Endothelial cell of umbilical vein (primary cell): ENCODE results near the gene POU6F1. TPM values are rescaled to one million over a fixed set of nuclear protein-coding genes. Genes with fewer than 3 reads are reported as not detected.
A peak's percentile ranks its signal among the peaks of the same experiment; 100 is the strongest.

Experiments
- BruUV-seq: library from RNA; stranded (reverse); fragments of 400-500 nt; replicated peaks from 2 replicates; lab custom pipeline; 2021; lab: Mats Ljungman, UMichigan
- CTCF ChIA-PET: fragments of 300-600, 350-600 bp; sonication (Branson Sonifier 250); formaldehyde crosslinking; loops from one replicate; lab custom pipeline; 2021; ENCODE audit warnings: antibody characterized with exemption, inconsistent platforms; lab: Charles Lee
- POLR2A ChIA-PET: fragments of 300-600, 350-600 bp; sonication (Branson Sonifier 250); formaldehyde crosslinking; loops from one replicate; lab custom pipeline; 2021; ENCODE audit warnings: antibody characterized with exemption, inconsistent platforms; lab: Charles Lee
- DNase-seq: peaks from one replicate; pipeline ENCODE4 v3.0.0-alpha.2; 2011; ENCODE audit warnings: low read depth, low spot score
- FAIRE-seq: peaks from 2 replicates; lab custom pipeline; 2011; peaks lifted over from hg19 to GRCh38; lab: Jason Lieb, UNC
- H2AFZ ChIP-seq: 2 replicates; pipeline ENCODE4 v1.6.0; 2012; ENCODE audit warnings: low read depth, low read length, control low read depth, inconsistent platforms
- H3K27ac ChIP-seq: 2 replicates; pipeline ENCODE4 v1.5.1; 2011; ENCODE audit warnings: low read depth, mild to moderate bottlenecking, control low read depth, low read length, moderate library complexity; ENCODE audit not compliant: insufficient read depth
- H3K27me3 ChIP-seq, 2 experiments: 2 replicates each; pipeline versions ENCODE4 v1.6.0 to v1.6.1; 2011; ENCODE audit warnings: low read length in 2 of 2, mixed read lengths in 1 of 2; ENCODE audit not compliant: control insufficient read depth in 2 of 2, insufficient read depth in 2 of 2
- H3K36me3 ChIP-seq, 2 experiments: 2 replicates in 1 of 2; 3 replicates in 1 of 2; pipeline ENCODE4 v1.5.1; 2011; ENCODE audit warnings: low read length in 2 of 2, mild to moderate bottlenecking in 1 of 2, moderate library complexity in 1 of 2; ENCODE audit not compliant: control insufficient read depth in 2 of 2, insufficient read depth in 2 of 2; ENCODE audit errors: extremely low read depth in 1 of 2
- H3K4me1 ChIP-seq: 3 replicates; pipeline ENCODE4 v1.5.1; 2011; ENCODE audit warnings: mild to moderate bottlenecking, low read length; ENCODE audit not compliant: control insufficient read depth, insufficient read depth; ENCODE audit errors: extremely low read depth
- H3K4me2 ChIP-seq: 2 replicates; pipeline ENCODE4 v1.6.1; 2011; ENCODE audit warnings: low read length, control low read depth, mixed read lengths; ENCODE audit not compliant: insufficient read depth
- H3K4me3 ChIP-seq, 3 experiments: fragments of 200-600 bp in 1 of 3; sonication (generic), shearing (Covaris generic) in 1 of 3; replicated peaks in 1 of 3; 2 replicates each; pipeline ENCODE4 v1.5.1; 2011 to 2016; ENCODE audit warnings: control low read depth in 3 of 3, low read length in 3 of 3, mild to moderate bottlenecking in 2 of 3, inconsistent platforms in 1 of 3, low read depth in 1 of 3, moderate library complexity in 1 of 3; ENCODE audit not compliant: insufficient read depth in 1 of 3
- H3K79me2 ChIP-seq: 2 replicates; pipeline ENCODE4 v1.6.0; 2012; ENCODE audit warnings: low read length, inconsistent platforms; ENCODE audit not compliant: control insufficient read depth, insufficient read depth
- H3K9ac ChIP-seq: replicated peaks from 2 replicates; pipeline ENCODE3; 2011; ENCODE audit warnings: low read length, control low read depth; ENCODE audit not compliant: insufficient read depth; ENCODE audit errors: extremely low read depth
- H3K9me1 ChIP-seq: replicated peaks from 3 replicates; pipeline ENCODE4 v1.6.0; 2011; ENCODE audit warnings: mild to moderate bottlenecking, low read length; ENCODE audit not compliant: control insufficient read depth, insufficient read depth; ENCODE audit errors: extremely low read depth
- H3K9me3 ChIP-seq: replicated peaks from 2 replicates; pipeline ENCODE4 v1.5.1; 2012; ENCODE audit warnings: low read length, inconsistent platforms; ENCODE audit not compliant: control insufficient read depth, insufficient read depth
- H4K20me1 ChIP-seq: replicated peaks from 2 replicates; pipeline ENCODE3; 2011; ENCODE audit warnings: mild to moderate bottlenecking, low read length; ENCODE audit not compliant: control insufficient read depth, insufficient read depth; ENCODE audit errors: extremely low read depth
- EZH2 ChIP-seq: IDR thresholded peaks from 2 replicates; pipeline ENCODE4 v1.6.1; 2012; ENCODE audit warnings: borderline replicate concordance, low read depth, mild to moderate bottlenecking, moderate library complexity, low read length, inconsistent platforms; ENCODE audit not compliant: severe bottlenecking
- FOS ChIP-seq: IDR thresholded peaks from 2 replicates; pipeline ENCODE4 v1.6.1; 2011; ENCODE audit warnings: mild to moderate bottlenecking, low read length, moderate library complexity, borderline replicate concordance; ENCODE audit not compliant: insufficient read depth
- GATA2 ChIP-seq: IDR thresholded peaks from 2 replicates; pipeline ENCODE4 v1.7.0; 2011; ENCODE audit warnings: low read depth, mild to moderate bottlenecking, moderate library complexity, mixed read lengths, low read length; ENCODE audit not compliant: insufficient read length, insufficient read depth
- JUN ChIP-seq: IDR thresholded peaks from 2 replicates; pipeline ENCODE4 v1.6.1; 2011; ENCODE audit warnings: borderline replicate concordance, low read depth; ENCODE audit not compliant: insufficient read length, insufficient read depth
- MAX ChIP-seq: IDR thresholded peaks from 2 replicates; pipeline ENCODE4 v1.6.1; 2011; ENCODE audit not compliant: insufficient read depth, insufficient read length
- MYC ChIP-seq: IDR thresholded peaks from one replicate; pipeline ENCODE4 v1.6.1; 2011; ENCODE audit warnings: mild to moderate bottlenecking, low read depth, low read length
- POLR2A ChIP-seq: IDR thresholded peaks from 2 replicates; pipeline ENCODE4 v1.6.1; 2012; ENCODE audit warnings: low read depth, mild to moderate bottlenecking, control low read depth, low read length
- POLR2AphosphoS5 ChIP-seq: IDR thresholded peaks from 2 replicates; pipeline ENCODE4 v1.6.1; 2012; ENCODE audit warnings: low read depth, mild to moderate bottlenecking, control low read depth, low read length, moderate library complexity; ENCODE audit not compliant: insufficient read depth
- dilution Hi-C: fragments of 300-500 bp; cut with MboI; formaldehyde crosslinking; loops from one replicate; pipeline ENCODE4 v1.15.0; 2019; ENCODE audit warnings: low sequenced_read_pairs; ENCODE audit not compliant: extremely low pct_ligation_motif_present
- intact Hi-C: fragments of 100-400 bp; cut with micrococcal nuclease; formaldehyde crosslinking; loops from one replicate; pipeline ENCODE4 v1.10.0; 2022
- polyA plus RNA-seq, 4 experiments: library from polyadenylated mRNA; depleted of rRNA in 3 of 4; stranded (reverse) in 3 of 4; unstranded in 1 of 4; fragments of >200 nt; gene quantifications; 2 replicates each; pipeline versions ENCODE4 v1.2.1 to v1.2.3, GENCODE V29; 2011 to 2012; ENCODE audit warnings: missing spikeins in 1 of 4
- total RNA-seq: library from RNA; stranded (reverse); gene quantifications from 2 replicates; pipeline ENCODE4 v1.2.3, GENCODE V29; 2021
- TF ChIP-seq, protein P1 (sequence below), 2 donors: IDR thresholded peaks; 1 replicate in 1 of 2; 2 replicates in 1 of 2; pipeline ENCODE4 v1.5.1; 2011; ENCODE audit warnings: low read length in 2 of 2, mild to moderate bottlenecking in 2 of 2, moderate library complexity in 2 of 2, control low read depth in 1 of 2, inconsistent platforms in 1 of 2, low read depth in 1 of 2; ENCODE audit not compliant: insufficient read depth in 1 of 2; ENCODE audit errors: extremely low read depth in 1 of 2

The POU6F1 gene
- total and polyA plus RNA-seq, 2 donors (not counting 3 experiments of a cell fraction or from before 2014, with no cell fraction given): 5.4 to 14.4 TPM

GRCh38 chr12:51238037-51238509, 20.2 kb upstream of the POU6F1 start:
- peak; percentile 38 for FAIRE-seq
- Histone ChIP-seq H3K4me3 (peak overlapping the region; percentile 11 to 97 (median 66)), H3K4me2 (peak overlapping the region; percentile 79), H3K36me3 (peaks cover 14 to 19% of the 10 kb centered on the region in 2 experiments), H4K20me1 (no peaks in the 10 kb centered on the region), H3K4me1 (peaks cover 12% of the 10 kb centered on the region), H3K9me1 (no peaks in the 10 kb centered on the region), H3K27me3 (no peaks in the 10 kb centered on the region), H3K79me2 (peaks cover 19% of the 10 kb centered on the region), H3K9ac (peak overlapping the region; percentile 27), H2AFZ (peak overlapping the region; percentile 69), H3K9me3 (no peaks in the 10 kb centered on the region), H3K27ac (peak overlapping the region; percentile 14)
- no peak for TF ChIP-seq GATA2
- TF ChIP-seq EZH2: no peak
- TF ChIP-seq MAX: no peak
- no peak for TF ChIP-seq POLR2A
- TF ChIP-seq, protein P1, sequence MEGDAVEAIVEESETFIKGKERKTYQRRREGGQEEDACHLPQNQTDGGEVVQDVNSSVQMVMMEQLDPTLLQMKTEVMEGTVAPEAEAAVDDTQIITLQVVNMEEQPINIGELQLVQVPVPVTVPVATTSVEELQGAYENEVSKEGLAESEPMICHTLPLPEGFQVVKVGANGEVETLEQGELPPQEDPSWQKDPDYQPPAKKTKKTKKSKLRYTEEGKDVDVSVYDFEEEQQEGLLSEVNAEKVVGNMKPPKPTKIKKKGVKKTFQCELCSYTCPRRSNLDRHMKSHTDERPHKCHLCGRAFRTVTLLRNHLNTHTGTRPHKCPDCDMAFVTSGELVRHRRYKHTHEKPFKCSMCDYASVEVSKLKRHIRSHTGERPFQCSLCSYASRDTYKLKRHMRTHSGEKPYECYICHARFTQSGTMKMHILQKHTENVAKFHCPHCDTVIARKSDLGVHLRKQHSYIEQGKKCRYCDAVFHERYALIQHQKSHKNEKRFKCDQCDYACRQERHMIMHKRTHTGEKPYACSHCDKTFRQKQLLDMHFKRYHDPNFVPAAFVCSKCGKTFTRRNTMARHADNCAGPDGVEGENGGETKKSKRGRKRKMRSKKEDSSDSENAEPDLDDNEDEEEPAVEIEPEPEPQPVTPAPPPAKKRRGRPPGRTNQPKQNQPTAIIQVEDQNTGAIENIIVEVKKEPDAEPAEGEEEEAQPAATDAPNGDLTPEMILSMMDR (IDR thresholded peaks at IDR 0.05; ENCODE audit: extremely low read depth in 1 of 2, insufficient read depth in 1 of 2, low read depth in 1 of 2, low read length in 2 of 2): no peak
- TF ChIP-seq MYC: no peak
- no peak for TF ChIP-seq FOS
- TF ChIP-seq JUN: no peak
- TF ChIP-seq POLR2AphosphoS5: no peak
- BruUV-seq: no TSS peak
- intact Hi-C loops (loop anchor here (2.0 to 5.0 kb wide), 3 partner anchors 19 to 191 kb away; partner anchors contain the start of genes CSRNP2, LETMD1 and POU6F1), dilution Hi-C loops (no loop called here)
- DNase-seq: no peak
- POLR2A ChIA-PET: interaction anchor here (0.7 to 1.0 kb wide), 2 partner anchors 33 to 154 kb away, joined by 3 to 4 read pairs; no protein-coding TSS in a partner anchor
- CTCF ChIA-PET: interaction anchor here (0.6 to 1.9 kb wide), 7 partner anchors 20 to 412 kb away, joined by 3 to 11 read pairs (median 3); partner anchors contain the start of gene POU6F1
